ENCODE measurements around the gene FAM3B. TPM values are rescaled to one million over a fixed set of nuclear protein-coding genes. Genes with fewer than 3 reads are reported as not detected.

Gene FAM3B
- total and polyA plus RNA-seq, 12 donors = 0.04 to 0.42 (median 0.30) TPM; not detected in 6

GRCh38 chr21:41377715-41378114 is 61.1 kb downstream of the FAM3B start:
- DNase-seq (no peak), ATAC-seq (no peak)
- H3K27ac ChIP-seq = no peak overlapping the region
- peaks cover 0 to 88% (median 18%) of the 10 kb centered on the region in 9 donors for H3K36me3 ChIP-seq
- intact Hi-C loops (cut with DNase I) = no loop called here
- H3K9me3 ChIP-seq = no peaks in the 10 kb centered on the region
- TF ChIP-seq CTCF (IDR thresholded peaks at IDR 0.05) = no peak
- H3K4me3 ChIP-seq = no peak overlapping the region
- no peaks in the 10 kb centered on the region for H3K27me3 ChIP-seq
- peaks cover 0 to 3% (median 0%) of the 10 kb centered on the region in 9 donors for H3K4me1 ChIP-seq
- WGBS, 2 donors = 84 to 89% methylated on average over 16 of the region's 16 CpGs

- Histone ChIP-seq H3K4me3 (no peak overlapping the region), H3K27me3 (no peaks in the 10 kb centered on the region), H3K9me3 (no peaks in the 10 kb centered on the region), H3K36me3 (peaks cover 0 to 96% (median 20%) of the 10 kb centered on the region in 9 donors), H3K4me1 (no peaks in the 10 kb centered on the region), H3K27ac (no peak overlapping the region)
- TF ChIP-seq CTCF (IDR thresholded peaks at IDR 0.05) = no peak
- DNase-seq (no peak), ATAC-seq (no peak)
- intact Hi-C loops (cut with DNase I) = no loop called here
- 81 to 86% methylated on average over 8 of the region's 8 CpGs for WGBS, 2 donors
These were observed 62.2 kb downstream of the FAM3B start for GRCh38 chr21:41378849-41379248.

GRCh38 chr21:41379901-41380300 is 63.3 kb downstream of the FAM3B start:
- no peak overlapping the region for H3K27ac ChIP-seq
- WGBS, 2 donors = 94 to 96% methylated on average over 12 of the region's 12 CpGs

GRCh38 chr21:41381731-41382130 is 65.1 kb downstream of the FAM3B start:
- DNase-seq = no peak
- no peak for ATAC-seq
- intact Hi-C loops (cut with DNase I) = no loop called here
- H3K9me3 ChIP-seq = no peaks in the 10 kb centered on the region
- no peak overlapping the region for H3K4me3 ChIP-seq
- H3K27ac ChIP-seq = no peak overlapping the region
- no peak for TF ChIP-seq CTCF (IDR thresholded peaks at IDR 0.05)
- H3K27me3 ChIP-seq = no peaks in the 10 kb centered on the region
- peaks cover 0 to 98% (median 20%) of the 10 kb centered on the region in 9 donors for H3K36me3 ChIP-seq
- H3K4me1 ChIP-seq = no peaks in the 10 kb centered on the region

More at GRCh38 chr21:41379901-41380300, 63.3 kb downstream of the FAM3B start:
- intact Hi-C loops (cut with DNase I) = no loop called here
- no peak for DNase-seq
- Histone ChIP-seq H3K4me1 (no peaks in the 10 kb centered on the region), H3K4me3 (no peak overlapping the region), H3K27me3 (no peaks in the 10 kb centered on the region), H3K9me3 (no peaks in the 10 kb centered on the region), H3K36me3 (peaks cover 0 to 97% (median 20%) of the 10 kb centered on the region in 9 donors)
- ATAC-seq = no peak
- no peak for TF ChIP-seq CTCF (IDR thresholded peaks at IDR 0.05)

All from heart right ventricle (tissue), 16 donors.